ENCODE data around the gene ANKRD33B.

DNA sequence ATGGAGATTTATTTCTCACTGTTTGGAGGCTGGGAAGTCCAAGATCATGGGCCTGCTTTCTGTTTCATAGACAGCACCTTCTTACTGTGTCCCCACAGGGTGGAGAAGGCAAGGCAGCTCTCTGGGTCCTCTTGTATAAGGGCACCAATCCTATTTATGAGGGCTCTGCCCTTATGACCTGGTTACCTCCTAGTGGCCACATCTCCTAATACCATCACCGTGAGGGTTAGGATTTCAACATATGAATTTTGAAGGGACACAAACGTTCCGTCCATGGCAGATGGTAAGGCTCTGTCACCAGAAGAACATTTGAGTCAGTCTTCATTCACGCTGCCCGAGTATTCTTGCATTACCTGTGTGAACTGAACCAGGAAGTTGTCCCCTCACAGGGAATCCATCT lies 48.4 kb downstream of the ANKRD33B start:
- no peak for TF ChIP-seq POLR2A (IDR thresholded peaks at IDR 0.05)
- TF ChIP-seq, protein P1, sequence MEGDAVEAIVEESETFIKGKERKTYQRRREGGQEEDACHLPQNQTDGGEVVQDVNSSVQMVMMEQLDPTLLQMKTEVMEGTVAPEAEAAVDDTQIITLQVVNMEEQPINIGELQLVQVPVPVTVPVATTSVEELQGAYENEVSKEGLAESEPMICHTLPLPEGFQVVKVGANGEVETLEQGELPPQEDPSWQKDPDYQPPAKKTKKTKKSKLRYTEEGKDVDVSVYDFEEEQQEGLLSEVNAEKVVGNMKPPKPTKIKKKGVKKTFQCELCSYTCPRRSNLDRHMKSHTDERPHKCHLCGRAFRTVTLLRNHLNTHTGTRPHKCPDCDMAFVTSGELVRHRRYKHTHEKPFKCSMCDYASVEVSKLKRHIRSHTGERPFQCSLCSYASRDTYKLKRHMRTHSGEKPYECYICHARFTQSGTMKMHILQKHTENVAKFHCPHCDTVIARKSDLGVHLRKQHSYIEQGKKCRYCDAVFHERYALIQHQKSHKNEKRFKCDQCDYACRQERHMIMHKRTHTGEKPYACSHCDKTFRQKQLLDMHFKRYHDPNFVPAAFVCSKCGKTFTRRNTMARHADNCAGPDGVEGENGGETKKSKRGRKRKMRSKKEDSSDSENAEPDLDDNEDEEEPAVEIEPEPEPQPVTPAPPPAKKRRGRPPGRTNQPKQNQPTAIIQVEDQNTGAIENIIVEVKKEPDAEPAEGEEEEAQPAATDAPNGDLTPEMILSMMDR (IDR thresholded peaks at IDR 0.05): no peak
- no peak for TF ChIP-seq POLR2AphosphoS5 (IDR thresholded peaks at IDR 0.05)

Measured in suprapubic skin (tissue), 4 donors.